T-cell (primary cell): ENCODE measurements around the gene FERMT1. TPM values are rescaled to one million over a fixed set of nuclear protein-coding genes. Genes with fewer than 3 reads are reported as not detected.

Source experiments
- ATAC-seq, 4 experiments: fragments of 200-7000 bp in 3 of 4; fragments of 150-1000 bp in 1 of 4; cut with Tn5 transposase; replicated peaks in 1 of 4; 1 replicate in 3 of 4; 2 replicates in 1 of 4; pipeline ENCODE4 v1.10.0; 2021; ENCODE audit warnings: moderate library complexity in 3 of 4, mild to moderate bottlenecking in 2 of 4, moderate number of reproducible peaks in 1 of 4
- CTCF ChIA-PET, 2 donors: fragments of 300-600 bp; sonication (Branson Sonifier 250); formaldehyde crosslinking; loops; one replicate each; lab custom pipeline; 2022; ENCODE audit warnings: antibody characterized with exemption in 2 of 2; lab: Charles Lee
- POLR2A ChIA-PET, 2 donors: fragments of 300-600 bp; sonication (Branson Sonifier 250); formaldehyde crosslinking; loops; one replicate each; lab custom pipeline; 2022; ENCODE audit warnings: antibody characterized with exemption in 2 of 2; lab: Charles Lee
- DNase-seq, 35 experiments: peaks; one replicate each; pipeline versions ENCODE4 v3.0.0 to v3.0.0-alpha.2; 2013 to 2023
- H3K27ac ChIP-seq: one replicate; pipeline ENCODE4 v1.5.1; 2013; ENCODE audit warnings: low read length
- H3K27me3 ChIP-seq, 2 experiments: replicated peaks in 1 of 2; 1 replicate in 1 of 2; 2 replicates in 1 of 2; pipeline versions ENCODE4 v1.6.1 to v1.7.0; 2013; ENCODE audit warnings: low read length in 1 of 2, mixed read lengths in 1 of 2; ENCODE audit not compliant: control insufficient read depth in 2 of 2, insufficient read depth in 2 of 2; ENCODE audit errors: extremely low read depth in 1 of 2
- H3K36me3 ChIP-seq, 2 donors: 1 replicate in 1 of 2; 2 replicates in 1 of 2; pipeline versions ENCODE4 v1.6.1 to v1.7.0; 2013; ENCODE audit warnings: low read length in 1 of 2; ENCODE audit not compliant: control insufficient read depth in 2 of 2, insufficient read depth in 1 of 2; ENCODE audit errors: extremely low read depth in 1 of 2
- H3K4me1 ChIP-seq, 2 experiments: 1 replicate in 1 of 2; 2 replicates in 1 of 2; pipeline versions ENCODE4 v1.6.1 to v1.7.0; 2013; ENCODE audit warnings: low read length in 2 of 2, mixed read lengths in 1 of 2; ENCODE audit not compliant: insufficient read depth in 2 of 2, control insufficient read depth in 1 of 2; ENCODE audit errors: extremely low read depth in 1 of 2
- H3K4me3 ChIP-seq, 2 donors: 1 replicate in 1 of 2; 2 replicates in 1 of 2; pipeline versions ENCODE4 v1.5.1 to v1.7.0; 2013; ENCODE audit warnings: mild to moderate bottlenecking in 2 of 2, low read length in 1 of 2, moderate library complexity in 1 of 2; ENCODE audit not compliant: control insufficient read depth in 1 of 2; ENCODE audit errors: extremely low read depth in 1 of 2
- H3K9me3 ChIP-seq: 2 replicates; pipeline ENCODE4 v1.7.0; 2013
- H3K27ac Mint-ChIP-seq, 2 donors: one replicate each; pipeline ENCODE4 v1.8.0; 2020 to 2021; ENCODE audit warnings: mild to moderate bottlenecking in 2 of 2, mixed read lengths in 2 of 2
- H3K27me3 Mint-ChIP-seq, 2 donors: one replicate each; pipeline ENCODE4 v1.8.0; 2021 to 2022; ENCODE audit warnings: mixed read lengths in 2 of 2
- H3K36me3 Mint-ChIP-seq: one replicate; pipeline ENCODE4 v1.8.0; 2021; ENCODE audit warnings: mixed read lengths
- H3K4me1 Mint-ChIP-seq, 3 donors: one replicate each; pipeline ENCODE4 v1.8.0; 2020 to 2022; ENCODE audit warnings: mixed read lengths in 3 of 3, mild to moderate bottlenecking in 1 of 3
- H3K4me3 Mint-ChIP-seq, 3 donors: one replicate each; pipeline ENCODE4 v1.8.0; 2020 to 2022; ENCODE audit warnings: mild to moderate bottlenecking in 3 of 3, mixed read lengths in 3 of 3, moderate library complexity in 3 of 3
- H3K9me3 Mint-ChIP-seq, 3 donors: one replicate each; pipeline ENCODE4 v1.8.0; 2020 to 2022; ENCODE audit warnings: mixed read lengths in 3 of 3
- WGBS: methylation state at CpG from one replicate; pipeline ENCODE4 v1.1.5; 2013; ENCODE audit warnings: missing lambda C conversion rate; ENCODE audit not compliant: insufficient coverage; 5-methylcytosine and 5-hydroxymethylcytosine counted together
- total RNA-seq, 35 experiments: library from RNA in 6 of 35; stranded (reverse) in 6 of 35; fragments of 120-200 nt in 1 of 35; gene quantifications; one replicate each; pipeline versions ENCODE4 v1.2.1 to v1.2.4 and lab custom pipeline; 2013 to 2026

Gene FERMT1
- total RNA-seq, 5 donors from 2014 or later (not counting 1 experiment from before 2014, with no cell fraction given) = 0.20 to 0.22 TPM; not detected in 3

- Histone ChIP-seq H3K9me3 (no peaks in the 10 kb centered on the region), H3K27ac (no peak within 1 kb of the TSS), H3K36me3 (no peaks in the 10 kb centered on the region), H3K27me3 (peaks cover 12 to 46% of the 10 kb centered on the region in 2 experiments), H3K4me3 (peak within 1 kb of the TSS in 1 of 2 donors; percentile 36), H3K4me1 (peaks cover 0 to 6% of the 10 kb centered on the region in 2 experiments)
- ATAC-seq (no peak), DNase-seq (no peak)
- CTCF ChIA-PET = no interaction called here
- Mint-ChIP-seq H3K4me3 (peak within 1 kb of the TSS in 1 of 3 donors; percentile 46), H3K27ac (no peak within 1 kb of the TSS), H3K4me1 (peaks cover 5 to 11% (median 6%) of the 10 kb centered on the region in 3 donors), H3K36me3 (no peaks in the 10 kb centered on the region), H3K9me3 (no peaks in the 10 kb centered on the region), H3K27me3 (peaks cover 34 to 45% of the 10 kb centered on the region in 2 donors)
- 79% methylated on average over 7 of the region's 13 CpGs for WGBS
- POLR2A ChIA-PET = interaction anchor here in 1 of 2 donors (0.5 kb wide), 1 partner anchor 38 kb away, joined by 3 read pairs; no protein-coding TSS in a partner anchor
Measured at GRCh38 chr20:6053776-6054688, 68.8 kb downstream of the FERMT1 start, which contains the start of gene LRRN4. Gene LRRN4 (minus strand): TSS chr20:6054060. CDS start chr20:6052799, 1,261 bp downstream.

- ATAC-seq (no peak), DNase-seq (no peak)
- POLR2A ChIA-PET = interaction anchor here in 1 of 2 donors (0.5 kb wide), 1 partner anchor 37 kb away, joined by 3 read pairs; no protein-coding TSS in a partner anchor
- Histone ChIP-seq H3K4me1 (peaks cover 0 to 6% of the 10 kb centered on the region in 2 experiments), H3K27ac (no peak overlapping the region), H3K4me3 (peak overlapping the region in 1 of 2 donors; percentile 36), H3K36me3 (no peaks in the 10 kb centered on the region), H3K27me3 (peaks cover 12 to 42% of the 10 kb centered on the region in 2 experiments), H3K9me3 (no peaks in the 10 kb centered on the region)
- peak overlapping the region in 1 of 3 donors; percentile 46 for H3K4me3 Mint-ChIP-seq
- CTCF ChIA-PET = no interaction called here
- no peaks in the 10 kb centered on the region for H3K9me3 Mint-ChIP-seq
- H3K27ac Mint-ChIP-seq = no peak overlapping the region
- 90% methylated on average over 3 of the region's 8 CpGs for WGBS
- peaks cover 27 to 37% of the 10 kb centered on the region in 2 donors for H3K27me3 Mint-ChIP-seq
- no peaks in the 10 kb centered on the region for H3K36me3 Mint-ChIP-seq
- H3K4me1 Mint-ChIP-seq = peaks cover 5 to 11% (median 6%) of the 10 kb centered on the region in 3 donors
Measured at GRCh38 chr20:6053064-6053775, 69.6 kb downstream of the FERMT1 start.

- Mint-ChIP-seq H3K36me3 (no peaks in the 10 kb centered on the region), H3K9me3 (no peaks in the 10 kb centered on the region), H3K4me1 (peaks cover 5 to 11% (median 6%) of the 10 kb centered on the region in 3 donors), H3K27me3 (peaks cover 24 to 34% of the 10 kb centered on the region in 2 donors), H3K27ac (no peak overlapping the region), H3K4me3 (peak overlapping the region in 1 of 3 donors; percentile 43)
- Histone ChIP-seq H3K27me3 (peaks cover 12 to 42% of the 10 kb centered on the region in 2 experiments), H3K27ac (no peak overlapping the region), H3K9me3 (no peaks in the 10 kb centered on the region), H3K4me1 (peaks cover 0 to 6% of the 10 kb centered on the region in 2 experiments), H3K36me3 (no peaks in the 10 kb centered on the region), H3K4me3 (no peak overlapping the region)
- DNase-seq = no peak
- ChIA-PET POLR2A (no interaction called here), CTCF (no interaction called here)
- no peak for ATAC-seq
- 71% methylated on average over 1 of the region's 5 CpGs for WGBS
Measured at GRCh38 chr20:6051505-6051904, 71.3 kb downstream of the FERMT1 start.

GRCh38 chr20:6048391-6048790 is 74.4 kb downstream of the FERMT1 start:
- H3K4me1 Mint-ChIP-seq = peaks cover 5 to 11% (median 6%) of the 10 kb centered on the region in 3 donors

GRCh38 chr20:6046432-6046831 is 76.4 kb downstream of the FERMT1 start:
- H3K4me3 Mint-ChIP-seq = no peak overlapping the region
- DNase-seq (no peak), ATAC-seq (no peak)
- peaks cover 15% of the 10 kb centered on the region for H3K36me3 Mint-ChIP-seq
- H3K27ac Mint-ChIP-seq = no peak overlapping the region
- ChIA-PET POLR2A (interaction anchor here in 1 of 2 donors (0.6 kb wide), 1 partner anchor 144 kb away, joined by 6 read pairs; no protein-coding TSS in a partner anchor), CTCF (no interaction called here)
- peaks cover 1 to 6% of the 10 kb centered on the region in 2 donors for H3K36me3 ChIP-seq
- no peak overlapping the region for H3K27ac ChIP-seq
- no peaks in the 10 kb centered on the region for H3K4me1 ChIP-seq
- H3K9me3 ChIP-seq = no peaks in the 10 kb centered on the region
- 50% methylated on average over 1 of the region's 1 CpG for WGBS
- H3K27me3 ChIP-seq = peaks cover 6 to 7% of the 10 kb centered on the region in 2 experiments
- peaks cover 10 to 12% of the 10 kb centered on the region in 2 donors for H3K27me3 Mint-ChIP-seq
- H3K4me3 ChIP-seq = no peak overlapping the region
- no peaks in the 10 kb centered on the region for H3K4me1 Mint-ChIP-seq
- no peaks in the 10 kb centered on the region for H3K9me3 Mint-ChIP-seq

More at GRCh38 chr20:6048391-6048790, 74.4 kb downstream of the FERMT1 start:
- H3K27ac Mint-ChIP-seq = no peak overlapping the region
- peaks cover 4% of the 10 kb centered on the region for H3K36me3 Mint-ChIP-seq
- peaks cover 0 to 6% of the 10 kb centered on the region in 2 experiments for H3K4me1 ChIP-seq
- H3K9me3 ChIP-seq = no peaks in the 10 kb centered on the region
- peaks cover 19 to 22% of the 10 kb centered on the region in 2 donors for H3K27me3 Mint-ChIP-seq
- ChIA-PET CTCF (interaction anchor here in 1 of 2 donors (0.5 kb wide), 1 partner anchor 512 kb away, joined by 4 read pairs; no protein-coding TSS in a partner anchor), POLR2A (no interaction called here)
- H3K36me3 ChIP-seq = no peaks in the 10 kb centered on the region
- no peak overlapping the region for H3K27ac ChIP-seq
- ATAC-seq (no peak), DNase-seq (no peak)
- H3K4me3 ChIP-seq = no peak overlapping the region
- peaks cover 9 to 20% of the 10 kb centered on the region in 2 experiments for H3K27me3 ChIP-seq
- H3K4me3 Mint-ChIP-seq = no peak overlapping the region
- H3K9me3 Mint-ChIP-seq = no peaks in the 10 kb centered on the region
- 100% methylated on average over 1 of the region's 3 CpGs for WGBS

- no peak overlapping the region for H3K27ac Mint-ChIP-seq
- peaks cover 19% of the 10 kb centered on the region for H3K36me3 Mint-ChIP-seq
- Histone ChIP-seq H3K27me3 (peaks cover under 1% of the 10 kb centered on the region in 2 experiments), H3K36me3 (peaks cover 10% of the 10 kb centered on the region in 2 donors), H3K27ac (no peak overlapping the region), H3K4me3 (no peak overlapping the region), H3K9me3 (no peaks in the 10 kb centered on the region), H3K4me1 (no peaks in the 10 kb centered on the region)
- H3K9me3 Mint-ChIP-seq = no peaks in the 10 kb centered on the region
- no peak for DNase-seq
- no peaks in the 10 kb centered on the region for H3K4me1 Mint-ChIP-seq
- H3K4me3 Mint-ChIP-seq = no peak overlapping the region
- peaks cover 4% of the 10 kb centered on the region in 2 donors for H3K27me3 Mint-ChIP-seq
- CTCF ChIA-PET = no interaction called here
- POLR2A ChIA-PET = interaction anchor here in 1 of 2 donors (0.6 kb wide), 1 partner anchor 18 kb away, joined by 4 read pairs; no protein-coding TSS in a partner anchor
- no peak for ATAC-seq
Measured at GRCh38 chr20:6045566-6045965, 77.3 kb downstream of the FERMT1 start.
